ENCODE measurements around the gene MOCS1.

Gene MOCS1

DNA sequence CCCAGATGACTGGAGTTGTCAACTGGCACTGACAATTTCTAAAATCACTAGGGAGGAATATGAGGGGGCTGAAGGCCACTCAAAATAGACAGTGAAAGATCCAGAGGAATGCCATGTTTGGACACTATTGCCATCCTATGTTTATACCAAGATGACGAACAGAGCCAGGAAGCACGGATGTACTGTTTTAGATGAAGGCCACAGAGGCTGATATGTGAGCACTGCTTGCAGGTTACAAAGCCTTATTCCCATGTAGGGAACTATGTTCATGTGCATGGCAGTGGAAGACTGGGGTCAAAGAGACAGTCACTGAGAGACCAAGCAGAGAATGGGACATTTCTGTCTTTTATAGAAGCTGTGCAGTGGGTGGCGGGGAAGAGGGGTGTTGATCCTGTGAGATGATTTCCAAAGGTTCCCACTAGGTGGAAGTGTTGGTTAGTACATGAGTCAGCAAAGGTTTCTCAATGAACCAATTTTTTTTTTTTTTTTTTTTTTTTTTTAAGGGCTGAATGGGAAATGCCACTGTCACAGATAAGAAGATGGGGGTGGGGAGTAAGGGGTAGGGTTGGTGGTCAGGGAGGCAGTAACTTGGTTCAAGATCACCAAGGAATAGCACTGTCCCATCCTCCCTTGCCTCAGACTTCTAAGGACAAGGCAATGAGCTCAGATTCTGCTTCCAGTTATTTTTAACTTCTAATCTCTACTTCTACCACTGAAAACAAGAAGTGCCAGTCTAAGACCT is 46.7 kb upstream of the MOCS1 start:
- H3K4me3 ChIP-seq (ENCODE audit: insufficient read depth in 1 of 2, low read depth in 1 of 2, low read length in 2 of 2), result no peak overlapping the region
- no peak overlapping the region for H2AFZ ChIP-seq (ENCODE audit: low read depth, low read length)
- H3K4ac ChIP-seq (ENCODE audit: low read depth in 1 of 2, low read length in 2 of 2), result no peak overlapping the region
- no peaks in the 10 kb centered on the region for H3K36me3 ChIP-seq (ENCODE audit: control insufficient read depth in 1 of 2, insufficient read depth in 2 of 2, low read depth in 1 of 2, low read length in 2 of 2)
- H2BK5ac ChIP-seq (ENCODE audit: low read depth, low read length, poor library complexity, severe bottlenecking), result no peak overlapping the region
- H3K27ac ChIP-seq (ENCODE audit: low read length, poor library complexity, severe bottlenecking), result no peak overlapping the region
- no peak overlapping the region for H3K14ac ChIP-seq (ENCODE audit: low read length in 2 of 2)
- no peaks in the 10 kb centered on the region for H3K9me3 ChIP-seq (ENCODE audit: control insufficient read depth, low read length)
- H3K18ac ChIP-seq (ENCODE audit: low read depth in 1 of 2, low read length in 2 of 2), result no peak overlapping the region
- H2BK120ac ChIP-seq (ENCODE audit: low read depth, low read length), result no peak overlapping the region
- peak; percentile 79 for DNase-seq
- no peak overlapping the region for H4K8ac ChIP-seq (ENCODE audit: low read length)
- no peak overlapping the region for H3K23ac ChIP-seq (ENCODE audit: low read length in 2 of 2)
- no peak overlapping the region for H3K9ac ChIP-seq (ENCODE audit: low read length)
- H3K4me2 ChIP-seq (ENCODE audit: low read length, poor library complexity, severe bottlenecking), result no peak overlapping the region
- 50% methylated on average over 3 of the region's 3 CpGs for WGBS
- H2BK12ac ChIP-seq (ENCODE audit: low read length in 2 of 2), result no peak overlapping the region
- H3K4me1 ChIP-seq (ENCODE audit: control insufficient read depth, insufficient read depth, low read depth, low read length), result no peaks in the 10 kb centered on the region
- H2BK15ac ChIP-seq (ENCODE audit: low read depth, poor library complexity, severe bottlenecking), result no peak overlapping the region
- peaks cover 8 to 18% of the 10 kb centered on the region in 2 experiments for H3K27me3 ChIP-seq (ENCODE audit: control insufficient read depth in 1 of 2, insufficient read depth in 1 of 2, low read length in 2 of 2)
- no peak overlapping the region for H2AK5ac ChIP-seq (ENCODE audit: low read length, severe bottlenecking)
- H4K91ac ChIP-seq (ENCODE audit: low read length), result no peak overlapping the region
- H3K79me1 ChIP-seq (replicated peaks; ENCODE audit: low read length, poor library complexity, severe bottlenecking), result no peaks in the 10 kb centered on the region

DNA sequence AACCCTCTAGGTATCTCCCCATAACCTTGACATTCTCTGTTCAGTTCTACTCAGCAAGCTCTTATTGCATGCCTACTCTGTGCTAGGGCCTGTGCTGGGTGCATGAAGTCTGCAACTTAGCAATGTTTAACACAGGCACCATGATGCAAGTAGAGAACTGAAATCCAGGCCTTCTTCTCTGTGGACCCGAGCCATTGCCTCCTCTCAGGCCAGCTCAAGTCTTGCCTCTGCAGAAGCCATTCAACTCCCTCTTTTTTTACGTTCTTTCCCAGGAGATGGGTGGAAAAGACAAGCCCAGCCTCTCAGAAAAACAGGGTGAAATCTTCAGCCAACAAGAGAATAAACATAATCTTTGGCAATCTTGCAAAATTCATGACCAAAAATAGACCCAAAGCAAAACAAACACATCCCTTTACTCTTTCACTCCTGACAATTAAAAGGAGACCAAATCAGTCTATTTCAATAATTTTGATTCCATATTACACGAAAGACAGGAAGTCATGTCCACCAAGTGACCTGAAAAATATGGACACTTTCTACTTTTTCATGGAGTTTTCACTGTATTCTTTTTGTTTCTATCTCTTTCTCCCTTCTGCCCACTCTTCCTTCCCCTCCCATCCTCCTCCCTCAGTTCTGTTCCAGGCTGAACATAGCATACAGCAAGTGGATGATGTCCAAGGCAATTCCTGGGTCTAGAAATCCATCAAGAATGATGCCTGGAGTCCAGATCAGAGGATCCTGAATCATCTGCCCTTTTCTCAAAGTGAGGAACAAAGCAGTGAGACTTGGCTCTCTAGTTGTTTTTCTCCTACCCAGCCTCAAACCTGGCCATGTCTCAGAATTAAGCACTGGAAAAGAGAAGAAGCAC is 45.4 kb upstream of the MOCS1 start:
- H3K9ac ChIP-seq (ENCODE audit: low read length), result no peak overlapping the region
- H3K4me1 ChIP-seq (ENCODE audit: control insufficient read depth, insufficient read depth, low read depth, low read length), result no peaks in the 10 kb centered on the region
- no peak overlapping the region for H2BK12ac ChIP-seq (ENCODE audit: low read length in 2 of 2)
- no peak overlapping the region for H3K27ac ChIP-seq (ENCODE audit: low read length, poor library complexity, severe bottlenecking)
- H3K4me3 ChIP-seq (ENCODE audit: insufficient read depth in 1 of 2, low read depth in 1 of 2, low read length in 2 of 2), result no peak overlapping the region
- no peaks in the 10 kb centered on the region for H3K9me3 ChIP-seq (ENCODE audit: control insufficient read depth, low read length)
- H2AFZ ChIP-seq (ENCODE audit: low read depth, low read length), result no peak overlapping the region
- H4K8ac ChIP-seq (ENCODE audit: low read length), result no peak overlapping the region
- H3K79me1 ChIP-seq (replicated peaks; ENCODE audit: low read length, poor library complexity, severe bottlenecking), result no peaks in the 10 kb centered on the region
- H2AK5ac ChIP-seq (ENCODE audit: low read length, severe bottlenecking), result no peak overlapping the region
- no peak overlapping the region for H3K4ac ChIP-seq (ENCODE audit: low read depth in 1 of 2, low read length in 2 of 2)
- H3K27me3 ChIP-seq (ENCODE audit: control insufficient read depth in 1 of 2, insufficient read depth in 1 of 2, low read length in 2 of 2), result peaks cover 14 to 22% of the 10 kb centered on the region in 2 experiments
- H2BK15ac ChIP-seq (ENCODE audit: low read depth, poor library complexity, severe bottlenecking), result no peak overlapping the region
- WGBS, result 74% methylated on average over 3 of the region's 3 CpGs
- H3K14ac ChIP-seq (ENCODE audit: low read length in 2 of 2), result no peak overlapping the region
- no peak for DNase-seq
- H2BK120ac ChIP-seq (ENCODE audit: low read depth, low read length), result no peak overlapping the region
- H3K36me3 ChIP-seq (ENCODE audit: control insufficient read depth in 1 of 2, insufficient read depth in 2 of 2, low read depth in 1 of 2, low read length in 2 of 2), result no peaks in the 10 kb centered on the region
- H3K18ac ChIP-seq (ENCODE audit: low read depth in 1 of 2, low read length in 2 of 2), result no peak overlapping the region
- no peak overlapping the region for H3K4me2 ChIP-seq (ENCODE audit: low read length, poor library complexity, severe bottlenecking)
- no peak overlapping the region for H2BK5ac ChIP-seq (ENCODE audit: low read depth, low read length, poor library complexity, severe bottlenecking)
- H4K91ac ChIP-seq (ENCODE audit: low read length), result no peak overlapping the region
- H3K23ac ChIP-seq (ENCODE audit: low read length in 2 of 2), result no peak overlapping the region

- no peak overlapping the region for H4K8ac ChIP-seq (ENCODE audit: low read length)
- H3K36me3 ChIP-seq (ENCODE audit: control insufficient read depth in 1 of 2, insufficient read depth in 2 of 2, low read depth in 1 of 2, low read length in 2 of 2), result no peaks in the 10 kb centered on the region
- H3K79me1 ChIP-seq (replicated peaks; ENCODE audit: low read length, poor library complexity, severe bottlenecking), result no peaks in the 10 kb centered on the region
- H3K14ac ChIP-seq (ENCODE audit: low read length in 2 of 2), result no peak overlapping the region
- H2BK12ac ChIP-seq (ENCODE audit: low read length in 2 of 2), result no peak overlapping the region
- H3K9me3 ChIP-seq (ENCODE audit: control insufficient read depth, low read length), result no peaks in the 10 kb centered on the region
- no peak overlapping the region for H2AFZ ChIP-seq (ENCODE audit: low read depth, low read length)
- peaks cover 16 to 19% of the 10 kb centered on the region in 2 experiments for H3K27me3 ChIP-seq (ENCODE audit: control insufficient read depth in 1 of 2, insufficient read depth in 1 of 2, low read length in 2 of 2)
- no peak overlapping the region for H3K18ac ChIP-seq (ENCODE audit: low read depth in 1 of 2, low read length in 2 of 2)
- H2BK5ac ChIP-seq (ENCODE audit: low read depth, low read length, poor library complexity, severe bottlenecking), result no peak overlapping the region
- H3K4ac ChIP-seq (ENCODE audit: low read depth in 1 of 2, low read length in 2 of 2), result no peak overlapping the region
- no peak overlapping the region for H2AK5ac ChIP-seq (ENCODE audit: low read length, severe bottlenecking)
- H3K27ac ChIP-seq (ENCODE audit: low read length, poor library complexity, severe bottlenecking), result no peak overlapping the region
- H3K4me1 ChIP-seq (ENCODE audit: control insufficient read depth, insufficient read depth, low read depth, low read length), result no peaks in the 10 kb centered on the region
- H3K4me2 ChIP-seq (ENCODE audit: low read length, poor library complexity, severe bottlenecking), result no peak overlapping the region
- WGBS, result 96% methylated on average over 1 of the region's 1 CpG
- no peak overlapping the region for H3K23ac ChIP-seq (ENCODE audit: low read length in 2 of 2)
- H2BK15ac ChIP-seq (ENCODE audit: low read depth, poor library complexity, severe bottlenecking), result no peak overlapping the region
- no peak overlapping the region for H3K9ac ChIP-seq (ENCODE audit: low read length)
- no peak overlapping the region for H3K4me3 ChIP-seq (ENCODE audit: insufficient read depth in 1 of 2, low read depth in 1 of 2, low read length in 2 of 2)
- DNase-seq, result no peak
- H2BK120ac ChIP-seq (ENCODE audit: low read depth, low read length), result no peak overlapping the region
- H4K91ac ChIP-seq (ENCODE audit: low read length), result no peak overlapping the region
These were observed 44.0 kb upstream of the MOCS1 start for GRCh38 chr6:39978240-39978639.

GRCh38 chr6:39973661-39974060 is 39.4 kb upstream of the MOCS1 start:
- Histone ChIP-seq H3K14ac (ENCODE audit: low read length in 2 of 2) (no peak overlapping the region), H2BK5ac (ENCODE audit: low read depth, low read length, poor library complexity, severe bottlenecking) (no peak overlapping the region), H4K91ac (ENCODE audit: low read length) (no peak overlapping the region), H3K4me1 (ENCODE audit: control insufficient read depth, insufficient read depth, low read depth, low read length) (no peaks in the 10 kb centered on the region), H3K9ac (ENCODE audit: low read length) (no peak overlapping the region), H3K4me3 (ENCODE audit: insufficient read depth in 1 of 2, low read depth in 1 of 2, low read length in 2 of 2) (no peak overlapping the region), H3K36me3 (ENCODE audit: control insufficient read depth in 1 of 2, insufficient read depth in 2 of 2, low read depth in 1 of 2, low read length in 2 of 2) (no peaks in the 10 kb centered on the region), H3K27ac (ENCODE audit: low read length, poor library complexity, severe bottlenecking) (no peak overlapping the region), H2AK5ac (ENCODE audit: low read length, severe bottlenecking) (no peak overlapping the region), H3K9me3 (ENCODE audit: control insufficient read depth, low read length) (no peaks in the 10 kb centered on the region), H2BK120ac (ENCODE audit: low read depth, low read length) (no peak overlapping the region), H2AFZ (ENCODE audit: low read depth, low read length) (no peak overlapping the region), H3K4ac (ENCODE audit: low read depth in 1 of 2, low read length in 2 of 2) (no peak overlapping the region), H3K79me1 (replicated peaks; ENCODE audit: low read length, poor library complexity, severe bottlenecking) (no peaks in the 10 kb centered on the region), H4K8ac (ENCODE audit: low read length) (no peak overlapping the region), H2BK15ac (ENCODE audit: low read depth, poor library complexity, severe bottlenecking) (no peak overlapping the region), H3K23ac (ENCODE audit: low read length in 2 of 2) (no peak overlapping the region), H3K18ac (ENCODE audit: low read depth in 1 of 2, low read length in 2 of 2) (no peak overlapping the region), H3K4me2 (ENCODE audit: low read length, poor library complexity, severe bottlenecking) (no peak overlapping the region), H3K27me3 (ENCODE audit: control insufficient read depth in 1 of 2, insufficient read depth in 1 of 2, low read length in 2 of 2) (peaks cover 19 to 29% of the 10 kb centered on the region in 2 experiments), H2BK12ac (ENCODE audit: low read length in 2 of 2) (no peak overlapping the region)
- 69% methylated on average over 3 of the region's 3 CpGs for WGBS
- DNase-seq, result no peak
